ENCODE data around the gene KRT2.

KRT2 gene

DNA sequence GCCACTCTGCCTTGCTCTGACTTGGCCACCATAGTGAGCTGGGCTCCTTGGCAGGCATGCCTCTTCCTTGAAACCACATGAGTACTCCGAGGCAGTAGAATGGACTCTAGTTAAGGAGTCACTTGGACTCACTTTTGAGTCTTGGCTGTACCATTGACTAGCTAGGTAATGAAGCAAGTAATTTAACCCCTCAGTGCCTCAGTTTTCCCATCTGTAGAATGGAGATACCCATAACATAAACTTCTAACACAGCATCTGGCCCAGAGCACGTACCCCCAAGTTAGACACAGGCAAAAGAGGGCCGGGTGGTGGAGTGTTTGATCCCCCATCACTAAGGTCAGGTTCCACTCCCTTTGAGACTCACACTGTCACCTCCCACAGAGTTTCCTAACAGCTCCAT lies 43.0 kb upstream of the KRT2 start:
- no peak for DNase-seq (ENCODE audit: low read depth)
- TF ChIP-seq, protein P1, sequence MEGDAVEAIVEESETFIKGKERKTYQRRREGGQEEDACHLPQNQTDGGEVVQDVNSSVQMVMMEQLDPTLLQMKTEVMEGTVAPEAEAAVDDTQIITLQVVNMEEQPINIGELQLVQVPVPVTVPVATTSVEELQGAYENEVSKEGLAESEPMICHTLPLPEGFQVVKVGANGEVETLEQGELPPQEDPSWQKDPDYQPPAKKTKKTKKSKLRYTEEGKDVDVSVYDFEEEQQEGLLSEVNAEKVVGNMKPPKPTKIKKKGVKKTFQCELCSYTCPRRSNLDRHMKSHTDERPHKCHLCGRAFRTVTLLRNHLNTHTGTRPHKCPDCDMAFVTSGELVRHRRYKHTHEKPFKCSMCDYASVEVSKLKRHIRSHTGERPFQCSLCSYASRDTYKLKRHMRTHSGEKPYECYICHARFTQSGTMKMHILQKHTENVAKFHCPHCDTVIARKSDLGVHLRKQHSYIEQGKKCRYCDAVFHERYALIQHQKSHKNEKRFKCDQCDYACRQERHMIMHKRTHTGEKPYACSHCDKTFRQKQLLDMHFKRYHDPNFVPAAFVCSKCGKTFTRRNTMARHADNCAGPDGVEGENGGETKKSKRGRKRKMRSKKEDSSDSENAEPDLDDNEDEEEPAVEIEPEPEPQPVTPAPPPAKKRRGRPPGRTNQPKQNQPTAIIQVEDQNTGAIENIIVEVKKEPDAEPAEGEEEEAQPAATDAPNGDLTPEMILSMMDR (conservative IDR thresholded peaks at IDR 0.05; ENCODE audit: low read depth, low read length): no peak
- no peak overlapping the region for H3K4me3 ChIP-seq (ENCODE audit: low read depth, low read length)

DNA sequence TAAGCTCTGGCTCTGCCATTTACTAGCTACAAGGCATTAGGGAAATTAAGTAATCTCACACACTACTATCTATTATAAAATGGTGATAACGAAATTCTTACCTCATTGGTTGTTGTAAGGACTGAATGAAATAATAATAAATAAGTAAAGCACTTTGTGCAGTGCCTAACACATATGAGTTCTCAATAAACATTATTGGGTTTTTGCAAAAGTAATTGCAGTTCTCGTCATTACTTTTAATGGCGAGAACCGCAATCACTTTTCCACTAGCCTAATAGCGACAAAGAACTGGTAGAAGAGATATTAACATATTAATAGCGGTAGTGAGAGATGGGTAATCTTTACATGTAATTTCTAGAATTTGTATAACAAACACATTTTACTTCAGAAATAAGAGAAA lies 42.1 kb upstream of the KRT2 start:
- DNase-seq (ENCODE audit: low read depth): no peak
- no peak overlapping the region for H3K4me3 ChIP-seq (ENCODE audit: low read depth, low read length)
- TF ChIP-seq, protein P1 (conservative IDR thresholded peaks at IDR 0.05; ENCODE audit: low read depth, low read length): no peak

DNA sequence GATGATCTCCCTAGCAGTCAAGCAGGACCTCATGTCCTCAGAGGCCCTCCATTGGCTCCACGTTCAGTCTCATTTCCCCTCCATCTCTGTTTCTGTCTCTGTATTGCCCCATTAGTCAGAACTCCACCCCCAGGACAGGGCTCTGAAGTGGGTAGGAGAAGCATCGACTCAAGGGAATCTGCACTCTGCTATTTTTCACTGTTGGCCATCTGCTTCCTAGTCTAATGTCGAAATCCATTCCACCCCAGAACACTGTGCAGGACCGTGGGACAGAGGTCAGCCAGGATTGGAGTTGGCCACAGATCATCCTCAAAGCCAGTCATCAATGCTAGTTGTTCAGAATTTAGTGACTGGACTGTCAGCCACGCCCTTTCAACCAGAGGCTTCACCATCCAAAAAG lies 41.2 kb upstream of the KRT2 start:
- TF ChIP-seq, protein P1 (conservative IDR thresholded peaks at IDR 0.05; ENCODE audit: low read depth, low read length): no peak
- no peak overlapping the region for H3K4me3 ChIP-seq (ENCODE audit: low read depth, low read length)
- no peak for DNase-seq (ENCODE audit: low read depth)

DNA sequence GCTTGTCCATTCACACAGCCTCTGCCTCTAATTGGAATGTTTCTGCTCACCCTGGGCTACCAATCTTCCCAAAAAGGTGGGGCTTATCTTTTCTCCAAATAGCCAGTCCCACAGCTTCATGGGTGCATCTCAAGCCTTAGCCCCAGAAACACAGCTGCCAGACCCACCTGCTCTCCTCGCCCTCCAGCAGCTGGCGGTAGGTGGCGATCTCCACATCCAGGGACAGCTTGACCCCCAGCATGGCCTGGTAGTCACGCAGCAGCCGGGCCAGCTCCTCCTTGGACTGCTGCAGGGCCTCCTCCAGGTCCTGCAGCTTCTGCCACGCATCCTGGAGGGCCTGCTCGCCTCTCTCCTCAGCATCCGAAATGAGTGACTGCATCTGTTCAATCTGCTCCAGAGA lies 40.2 kb upstream of the KRT2 start:
- TF ChIP-seq, protein P1 (conservative IDR thresholded peaks at IDR 0.05; ENCODE audit: low read depth, low read length): peak; percentile 23
- DNase-seq (ENCODE audit: low read depth): no peak

DNA sequence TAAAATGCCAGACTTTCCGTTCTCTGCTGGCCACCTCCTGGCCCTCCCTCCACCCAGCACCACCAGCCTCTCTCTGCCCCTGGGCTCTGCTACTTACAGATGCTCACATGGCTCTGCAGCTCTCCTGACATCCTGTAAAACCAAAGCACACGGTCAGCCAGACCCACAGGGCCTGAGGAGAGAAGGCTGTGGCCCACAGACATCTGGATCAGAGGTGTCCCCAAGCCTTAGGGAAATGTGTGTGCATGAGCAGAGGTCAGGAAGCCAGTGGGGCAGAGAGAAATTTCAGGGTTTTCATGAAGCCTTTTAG lies 39.8 kb upstream of the KRT2 start:
- no peak overlapping the region for H3K4me3 ChIP-seq (ENCODE audit: low read depth, low read length)
- TF ChIP-seq, protein P1 (conservative IDR thresholded peaks at IDR 0.05; ENCODE audit: low read depth, low read length): no peak
- DNase-seq (ENCODE audit: low read depth): no peak

More for the DNA sequence above, 40.2 kb upstream of the KRT2 start:
- H3K4me3 ChIP-seq (ENCODE audit: low read depth, low read length): no peak overlapping the region

DNA sequence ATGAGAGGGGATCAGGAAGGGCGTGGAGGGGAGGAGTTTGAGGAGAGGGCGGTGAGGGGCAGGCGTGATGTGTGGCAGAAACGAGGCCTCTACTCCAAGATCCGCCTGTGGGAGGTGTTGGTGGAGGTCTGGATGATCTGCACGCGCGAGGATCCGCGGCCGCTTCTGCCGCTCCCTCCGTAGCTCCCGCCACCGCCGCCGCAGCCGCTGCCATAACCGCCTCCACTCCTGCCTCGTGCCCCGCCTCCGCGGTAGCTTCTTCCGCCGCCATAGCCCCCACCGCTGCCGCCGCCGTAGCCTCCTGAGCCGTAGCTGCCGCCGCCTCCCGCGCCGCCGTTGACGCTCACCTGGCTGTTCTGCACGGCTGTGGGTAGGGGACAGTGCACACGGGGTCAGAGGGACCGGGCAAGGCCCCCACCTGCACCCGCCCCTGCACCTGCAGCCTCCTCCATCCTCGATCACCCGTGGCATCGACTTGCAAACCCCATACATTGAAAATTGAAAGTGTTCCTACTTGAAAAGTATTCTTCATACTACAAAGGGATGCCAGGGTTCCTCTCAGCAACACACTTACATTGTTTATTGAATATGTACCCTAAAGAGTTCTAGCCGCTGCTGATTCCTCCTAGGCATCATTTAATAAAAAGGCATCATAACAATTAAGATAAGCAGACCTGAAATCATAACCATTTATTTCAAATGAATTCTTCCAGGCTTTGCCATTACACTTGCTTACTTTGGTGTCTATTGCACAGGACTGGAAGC lies 39.2 kb upstream of the KRT2 start:
- H3K4me3 ChIP-seq (ENCODE audit: low read depth, low read length): no peak overlapping the region
- TF ChIP-seq, protein P1 (conservative IDR thresholded peaks at IDR 0.05; ENCODE audit: low read depth, low read length): no peak
- DNase-seq (ENCODE audit: low read depth): no peak

DNA sequence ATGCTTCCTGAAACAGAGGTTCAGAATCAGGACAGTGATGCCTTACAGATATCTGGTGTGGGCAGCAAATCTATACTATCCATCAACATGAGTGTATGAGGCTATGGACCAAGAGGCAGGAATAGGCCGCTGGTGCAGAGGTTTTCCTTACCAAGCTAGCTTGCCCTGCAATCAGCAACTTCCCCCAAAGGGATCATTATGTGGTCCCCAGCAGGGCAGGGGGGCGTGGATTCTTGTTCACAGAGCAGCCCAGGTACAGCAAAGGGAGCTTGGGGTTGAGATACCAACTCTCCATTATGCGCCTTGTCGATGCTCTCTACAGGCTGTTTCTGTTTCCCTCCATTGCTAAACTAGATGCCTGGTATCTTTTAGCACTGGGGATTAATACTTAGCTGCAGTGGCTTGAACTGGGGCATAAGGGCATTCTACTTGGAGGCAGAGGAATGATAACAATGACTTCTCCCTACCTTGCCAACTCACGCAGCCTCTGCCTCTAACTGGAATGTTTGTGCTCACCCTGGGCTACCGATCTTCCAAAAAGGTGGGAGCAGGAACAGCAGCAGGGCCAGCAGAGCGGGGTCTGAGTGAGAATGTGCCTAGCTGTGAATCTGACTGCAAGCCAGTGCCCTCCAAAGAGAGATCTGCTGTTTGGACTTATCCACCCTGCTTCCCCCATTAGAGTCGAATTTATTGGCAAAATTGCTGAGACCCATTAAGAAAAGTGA lies 38.5 kb upstream of the KRT2 start:
- no peak overlapping the region for H3K4me3 ChIP-seq (ENCODE audit: low read depth, low read length)
- TF ChIP-seq, protein P1 (conservative IDR thresholded peaks at IDR 0.05; ENCODE audit: low read depth, low read length): no peak
- DNase-seq (ENCODE audit: low read depth): no peak
